K562 (cell line): ENCODE measurements around the gene TP53BP2. TPM values are rescaled to one million over a fixed set of nuclear protein-coding genes. Genes with fewer than 3 reads are reported as not detected.

Source experiments
- ATAC-seq: fragments of 200-7000 bp; cut with Tn5 transposase; 3 replicates; pipeline ENCODE4 v1.9.1; 2020; ENCODE audit warnings: moderate library complexity
- BruUV-seq: library from RNA; stranded (reverse); fragments of 400-500 nt; replicated peaks from 2 replicates; lab custom pipeline; 2021; lab: Mats Ljungman, UMichigan
- CTCF ChIA-PET: fragments of 300-600 bp; formaldehyde crosslinking; extraction: SDS; loops from one replicate; lab custom pipeline; 2021; ENCODE audit warnings: low intra/inter-chr PET ratio; lab: Yijun Ruan, JAX
- POLR2A ChIA-PET: fragments of 300-600, 350-650 bp; sonication (Branson Sonifier 250); formaldehyde crosslinking; extraction: SDS; loops from one replicate; lab custom pipeline; 2021; ENCODE audit warnings: antibody characterized with exemption, inconsistent platforms; lab: Yijun Ruan, JAX
- DNase-seq, 4 experiments: peaks; one replicate each; pipeline versions ENCODE4 v3.0.0 to v3.0.0-alpha.2; 2011 to 2018; ENCODE audit warnings: low spot score in 3 of 4, mixed read lengths in 3 of 4; ENCODE audit errors: extremely low read depth in 1 of 4
- FAIRE-seq: peaks from 2 replicates; lab custom pipeline; 2011; peaks lifted over from hg19 to GRCh38; lab: Jason Lieb, UNC
- H2AFZ ChIP-seq: 2 replicates; pipeline ENCODE4 v1.6.0; 2011; ENCODE audit warnings: low read depth, low read length, control low read depth, inconsistent platforms
- H3K27ac ChIP-seq: fragments of 200-600 bp; 3 replicates; pipeline ENCODE4 v1.8.0; 2011; ENCODE audit warnings: low read depth, mild to moderate bottlenecking, control low read depth, inconsistent platforms, low read length, moderate library complexity, mixed read lengths; ENCODE audit errors: extremely low read depth
- H3K27me3 ChIP-seq, 2 experiments: fragments of 300-600 bp in 1 of 2; 2 replicates in 1 of 2; 3 replicates in 1 of 2; pipeline versions ENCODE4 v1.6.0 to v1.8.0; 2011; ENCODE audit warnings: inconsistent platforms in 2 of 2, low read length in 2 of 2, mild to moderate bottlenecking in 1 of 2, mixed read lengths in 1 of 2, moderate library complexity in 1 of 2; ENCODE audit not compliant: control insufficient read depth in 2 of 2, insufficient read depth in 2 of 2
- H3K36me3 ChIP-seq: fragments of 300-600 bp; 3 replicates; pipeline ENCODE4 v1.8.0; 2011; ENCODE audit warnings: mild to moderate bottlenecking, low read length, inconsistent platforms; ENCODE audit not compliant: control insufficient read depth, insufficient read depth
- H3K4me1 ChIP-seq, 2 experiments: fragments of 200-600 bp in 1 of 2; replicated peaks in 1 of 2; 2 replicates in 1 of 2; 3 replicates in 1 of 2; pipeline versions ENCODE4 v1.5.1 to v1.8.0; 2011; ENCODE audit warnings: inconsistent platforms in 2 of 2, low read length in 2 of 2, mild to moderate bottlenecking in 1 of 2, mixed read lengths in 1 of 2, moderate library complexity in 1 of 2; ENCODE audit not compliant: control insufficient read depth in 2 of 2, insufficient read depth in 2 of 2
- H3K4me2 ChIP-seq: 2 replicates; pipeline ENCODE4 v1.6.1; 2011; ENCODE audit warnings: low read length, control low read depth, inconsistent platforms, mixed read lengths; ENCODE audit not compliant: insufficient read depth
- H3K4me3 ChIP-seq: fragments of 200-600 bp; sonication (generic), shearing (Covaris generic); 2 replicates; pipeline ENCODE4 v1.5.1; 2016; ENCODE audit warnings: control low read depth, inconsistent platforms
- H3K79me2 ChIP-seq: fragments of 200-600 bp; 3 replicates; pipeline ENCODE4 v1.8.0; 2011; ENCODE audit warnings: low read length, inconsistent platforms; ENCODE audit not compliant: control insufficient read depth, insufficient read depth
- H3K9ac ChIP-seq, 2 experiments: 2 replicates each; pipeline versions ENCODE4 v1.6.0 to v1.6.1; 2011; ENCODE audit warnings: low read depth in 2 of 2, low read length in 2 of 2, control low read depth in 1 of 2, inconsistent platforms in 1 of 2, mild to moderate bottlenecking in 1 of 2, mixed read lengths in 1 of 2; ENCODE audit not compliant: insufficient read depth in 1 of 2
- H3K9me1 ChIP-seq: one replicate; pipeline ENCODE4 v1.6.0; 2011; ENCODE audit warnings: inconsistent platforms, mild to moderate bottlenecking, low read length, moderate library complexity; ENCODE audit not compliant: control insufficient read depth, insufficient read depth
- H3K9me3 ChIP-seq: replicated peaks from 2 replicates; pipeline ENCODE4 v1.5.1; 2011; ENCODE audit warnings: low read depth, low read length, inconsistent platforms; ENCODE audit not compliant: control insufficient read depth, insufficient read depth
- H4K20me1 ChIP-seq: replicated peaks from 2 replicates; pipeline ENCODE4 v1.6.1; 2011; ENCODE audit warnings: low read length, inconsistent platforms, mixed read lengths; ENCODE audit not compliant: control insufficient read depth, insufficient read depth
- ARHGAP35 ChIP-seq: fragments of 450-650 bp; IDR thresholded peaks from 2 replicates; pipeline ENCODE4 v1.6.1; 2018; ENCODE audit not compliant: partially characterized antibody
- ARID1B ChIP-seq: fragments of 450-650 bp; IDR thresholded peaks from 2 replicates; pipeline ENCODE4 v1.6.1; 2016; ENCODE audit warnings: antibody characterized with exemption, mild to moderate bottlenecking, inconsistent platforms
- COPS2 ChIP-seq: fragments of 450-650 bp; conservative IDR thresholded peaks from 2 replicates; pipeline ENCODE4 v1.6.1; 2016; ENCODE audit warnings: mild to moderate bottlenecking, moderate library complexity
- ESRRB ChIP-seq: fragments of 250-450 bp; sonication (Bioruptor Pico); IDR thresholded peaks from 2 replicates; pipeline ENCODE4 v1.5.0; 2020; ENCODE audit warnings: mild to moderate bottlenecking, moderate library complexity, borderline replicate concordance
- FOXK2 ChIP-seq, 2 experiments: fragments of 450-650 bp; IDR thresholded peaks in 1 of 2; conservative IDR thresholded peaks in 1 of 2; 2 replicates each; pipeline ENCODE4 v1.6.1; 2016; ENCODE audit warnings: low read depth in 2 of 2, mild to moderate bottlenecking in 1 of 2
- HIVEP1 ChIP-seq: fragments of 250-450 bp; sonication (Bioruptor Pico); IDR thresholded peaks from 2 replicates; pipeline ENCODE4 v1.4.0; 2020; ENCODE audit warnings: mild to moderate bottlenecking
- KDM4B ChIP-seq, 2 experiments: fragments of 450-650 bp in 1 of 2; sonication (generic) in 1 of 2; IDR thresholded peaks; 2 replicates each; pipeline ENCODE4 v1.6.1; 2016 to 2017; ENCODE audit warnings: borderline replicate concordance in 2 of 2, antibody characterized with exemption in 1 of 2, low read depth in 1 of 2, mild to moderate bottlenecking in 1 of 2
- PHF8 ChIP-seq: fragments of 200-600 bp; sonication (generic); IDR thresholded peaks from 2 replicates; pipeline ENCODE4 v1.6.1; 2012; ENCODE audit warnings: mixed run types, mild to moderate bottlenecking, inconsistent platforms, low read length, moderate library complexity, borderline replicate concordance
- RBM17 ChIP-seq: fragments of 200-400 bp; formaldehyde crosslinking; IDR thresholded peaks from 2 replicates; pipeline ENCODE4 v1.6.1; 2017; ENCODE audit warnings: low read depth, mild to moderate bottlenecking, low read length, borderline replicate concordance
- USF2 ChIP-seq: sonication (generic); formaldehyde crosslinking; IDR thresholded peaks from 2 replicates; pipeline ENCODE4 v1.5.0; 2020; ENCODE audit warnings: missing genetic modification reagents
- ZBTB1 ChIP-seq: sonication (generic); formaldehyde crosslinking; IDR thresholded peaks from 2 replicates; pipeline ENCODE4 v1.8.1; 2023; ENCODE audit warnings: missing genetic modification reagents, low read depth, mild to moderate bottlenecking, borderline replicate concordance
- ZNF121 ChIP-seq: sonication (generic); formaldehyde crosslinking; conservative IDR thresholded peaks from 2 replicates; pipeline ENCODE4 v1.8.0; 2022; ENCODE audit warnings: missing genetic modification reagents
- ZNF354B ChIP-seq: fragments of 250-450 bp; sonication (Bioruptor Pico); IDR thresholded peaks from 2 replicates; pipeline ENCODE4 v1.4.0; 2020
- WGBS: fragments of 100-300 bp; shearing (Covaris generic); methylation state at CpG from one replicate; pipeline ENCODE4 v1.1.6; 2016; ENCODE audit warnings: low coverage, mixed read lengths; ENCODE audit not compliant: insufficient coverage; ENCODE audit errors: missing lambda C conversion rate; 5-methylcytosine and 5-hydroxymethylcytosine counted together
- in situ Hi-C: fragments of 300-500 bp; cut with MboI; formaldehyde crosslinking; loops from 4 replicates; pipeline ENCODE4 v1.15.0; 2018; ENCODE audit warnings: inconsistent platforms, mixed read lengths
- intact Hi-C: fragments of 100-400 bp; cut with micrococcal nuclease; formaldehyde crosslinking; loops from 2 replicates; pipeline ENCODE4 v1.14.2; 2022
- polyA plus RNA-seq, 8 experiments: library from polyadenylated mRNA; depleted of rRNA in 4 of 8; stranded (reverse) in 5 of 8; unstranded in 3 of 8; fragments of >200 nt; fragmentation: Nextera tagmentation in 2 of 8; fragmentation: Illumina TruSeq in 1 of 8; extraction: Ambion mirVana in 2 of 8; extraction: Trizol in 1 of 8; gene quantifications; 2 replicates each; pipeline versions ENCODE4 v1.2.1 to v1.2.3, GENCODE V29; 2011 to 2014; ENCODE audit warnings: inconsistent platforms in 1 of 8, missing spikeins in 1 of 8
- total RNA-seq, 7 experiments: library from RNA; depleted of rRNA in 6 of 7; stranded (reverse); fragments of >200 nt in 6 of 7; fragmentation: Illumina TruSeq in 2 of 7; extraction: Trizol in 2 of 7; gene quantifications; 2 replicates each; pipeline versions ENCODE4 v1.2.1 to v1.2.3, GENCODE V29; 2011 to 2021; ENCODE audit warnings: low replicate concordance in 1 of 7
- TF ChIP-seq, protein P1 (sequence below), 2 experiments: fragments of 450-650 bp; conservative IDR thresholded peaks; 2 replicates each; pipeline ENCODE4 v1.6.1; 2017; ENCODE audit warnings: mild to moderate bottlenecking in 2 of 2, moderate library complexity in 2 of 2
- TF ChIP-seq, protein P2 (sequence below), 2 experiments: IDR thresholded peaks in 1 of 2; conservative IDR thresholded peaks in 1 of 2; 2 replicates each; pipeline ENCODE4 v1.6.1; 2016; ENCODE audit warnings: low read depth in 2 of 2, mild to moderate bottlenecking in 1 of 2, missing compliant biosample characterization in 1 of 2, missing genetic modification characterization in 1 of 2, moderate library complexity in 1 of 2

Gene TP53BP2
- total and polyA plus RNA-seq, 9 of the 15 experiments (the other 6 are each of a cell fraction or from before 2014, with no cell fraction given): 17.0 to 69.6 (median 40.1) TPM

- no peak for ATAC-seq
- Histone ChIP-seq H3K9ac (peak overlapping the region in 1 of 2 experiments; percentile 46; a peak in 1 of 4 replicates), H3K4me2 (peak overlapping the region; percentile 54; the same call in 1 of the 2 replicates), H3K27ac (peak overlapping the region; percentile 15; the same call in 1 of the 3 replicates), H4K20me1 (peaks cover 45% of the 10 kb centered on the region), H3K79me2 (peaks cover 97% of the 10 kb centered on the region), H3K27me3 (no peaks in the 10 kb centered on the region), H3K36me3 (peaks cover 21% of the 10 kb centered on the region; the same call in 2 of the 3 replicates), H3K4me1 (peaks cover 14 to 54% of the 10 kb centered on the region in 2 experiments), H2AFZ (no peak overlapping the region), H3K9me3 (no peaks in the 10 kb centered on the region), H3K4me3 (no peak overlapping the region), H3K9me1 (no peaks in the 10 kb centered on the region)
- WGBS: 37% methylated on average over 3 of the region's 3 CpGs
- no peak for DNase-seq
- intact Hi-C loops: no loop called here
- BruUV-seq: no TSS peak
- peak; percentile 35 for FAIRE-seq
- ChIA-PET POLR2A (interaction anchor here (0.6 to 2.5 kb wide), 5 partner anchors 12 to 17 kb away, joined by 3 to 19 read pairs (median 3); partner anchors contain the start of gene TP53BP2), CTCF (no interaction called here)
- in situ Hi-C loops: no loop called here
- TF ChIP-seq KDM4B (IDR thresholded peaks at IDR 0.05; ENCODE audit: borderline replicate concordance in 2 of 2, low read depth in 1 of 2) (no peak), ESRRB (CRISPR knock-in tag) (no peak), HIVEP1 (CRISPR knock-in tag) (no peak), ARID1B (peak; percentile 41), USF2 (no peak), ZBTB1 (CRISPR knock-in tag) (no peak), ZNF121 (CRISPR knock-in tag) (no peak), FOXK2 (conservative IDR thresholded peaks at IDR 0.05 in 1 of 2, IDR thresholded peaks at IDR 0.05 in 1 of 2; ENCODE audit: low read depth in 2 of 2) (no peak), RBM17 (no peak), ARHGAP35 (no peak), COPS2 (no peak), PHF8 (no peak), ZNF354B (CRISPR knock-in tag) (no peak)
- TF ChIP-seq, protein P1, sequence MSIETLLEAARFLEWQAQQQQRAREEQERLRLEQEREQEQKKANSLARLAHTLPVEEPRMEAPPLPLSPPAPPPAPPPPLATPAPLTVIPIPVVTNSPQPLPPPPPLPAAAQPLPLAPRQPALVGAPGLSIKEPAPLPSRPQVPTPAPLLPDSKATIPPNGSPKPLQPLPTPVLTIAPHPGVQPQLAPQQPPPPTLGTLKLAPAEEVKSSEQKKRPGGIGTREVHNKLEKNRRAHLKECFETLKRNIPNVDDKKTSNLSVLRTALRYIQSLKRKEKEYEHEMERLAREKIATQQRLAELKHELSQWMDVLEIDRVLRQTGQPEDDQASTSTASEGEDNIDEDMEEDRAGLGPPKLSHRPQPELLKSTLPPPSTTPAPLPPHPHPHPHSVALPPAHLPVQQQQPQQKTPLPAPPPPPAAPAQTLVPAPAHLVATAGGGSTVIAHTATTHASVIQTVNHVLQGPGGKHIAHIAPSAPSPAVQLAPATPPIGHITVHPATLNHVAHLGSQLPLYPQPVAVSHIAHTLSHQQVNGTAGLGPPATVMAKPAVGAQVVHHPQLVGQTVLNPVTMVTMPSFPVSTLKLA (conservative IDR thresholded peaks at IDR 0.05): 0 out of 4 replicates have a peak, but pooled peaks of 1 of the 2 experiments have one; percentile 15
- TF ChIP-seq, protein P2, sequence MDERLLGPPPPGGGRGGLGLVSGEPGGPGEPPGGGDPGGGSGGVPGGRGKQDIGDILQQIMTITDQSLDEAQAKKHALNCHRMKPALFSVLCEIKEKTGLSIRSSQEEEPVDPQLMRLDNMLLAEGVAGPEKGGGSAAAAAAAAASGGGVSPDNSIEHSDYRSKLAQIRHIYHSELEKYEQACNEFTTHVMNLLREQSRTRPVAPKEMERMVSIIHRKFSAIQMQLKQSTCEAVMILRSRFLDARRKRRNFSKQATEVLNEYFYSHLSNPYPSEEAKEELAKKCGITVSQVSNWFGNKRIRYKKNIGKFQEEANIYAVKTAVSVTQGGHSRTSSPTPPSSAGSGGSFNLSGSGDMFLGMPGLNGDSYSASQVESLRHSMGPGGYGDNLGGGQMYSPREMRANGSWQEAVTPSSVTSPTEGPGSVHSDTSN (CRISPR knock-in tag; IDR thresholded peaks at IDR 0.05; ENCODE audit: low read depth): no peak
- TF ChIP-seq, protein P2 (tag; conservative IDR thresholded peaks at IDR 0.05; ENCODE audit: low read depth): peak; percentile 63; the same call in 1 of the 2 replicates
These were observed 13.8 kb downstream of the TP53BP2 start for GRCh38 chr1:223831755-223832636.
